HUDEP-2 (cell line): ENCODE measurements around the gene FCN2.
A peak's percentile ranks its signal among the peaks of the same experiment; 100 is the strongest.

ENCODE experiments used
- DNase-seq, 76 experiments: peaks; one replicate each; lab custom pipeline; 2025; ENCODE audit not compliant: unreplicated experiment in 76 of 76; lab: John Stamatoyannopoulos, UW

Gene FCN2

GRCh38 chr9:134886413-134886913 is 5.9 kb downstream of the FCN2 start:
- DNase-seq, result no peak

DNA sequence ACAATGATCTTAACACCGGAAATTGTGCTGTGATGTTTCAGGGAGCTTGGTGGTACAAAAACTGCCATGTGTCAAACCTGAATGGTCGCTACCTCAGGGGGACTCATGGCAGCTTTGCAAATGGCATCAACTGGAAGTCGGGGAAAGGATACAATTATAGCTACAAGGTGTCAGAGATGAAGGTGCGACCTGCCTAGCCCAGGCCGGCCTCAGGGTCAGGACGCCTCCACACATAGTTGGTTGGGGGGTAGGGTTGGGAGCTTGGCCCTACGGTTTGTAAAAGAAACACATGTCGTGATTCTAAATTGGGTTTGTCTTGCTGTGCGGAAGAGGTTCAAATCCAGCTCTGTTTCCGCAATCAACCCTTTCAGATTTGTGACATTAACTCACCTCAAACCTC is 6.6 kb downstream of the FCN2 start:
- no peak for DNase-seq

- DNase-seq, result no peak
Observed at GRCh38 chr9:134887686-134888602, 7.3 kb downstream of the FCN2 start.

- no peak for DNase-seq
Observed at GRCh38 chr9:134888603-134889190, 8.1 kb downstream of the FCN2 start.

GRCh38 chr9:134889386-134890154 is 9.0 kb downstream of the FCN2 start:
- DNase-seq, result peak in 1 of 76 experiments; percentile 5

DNA sequence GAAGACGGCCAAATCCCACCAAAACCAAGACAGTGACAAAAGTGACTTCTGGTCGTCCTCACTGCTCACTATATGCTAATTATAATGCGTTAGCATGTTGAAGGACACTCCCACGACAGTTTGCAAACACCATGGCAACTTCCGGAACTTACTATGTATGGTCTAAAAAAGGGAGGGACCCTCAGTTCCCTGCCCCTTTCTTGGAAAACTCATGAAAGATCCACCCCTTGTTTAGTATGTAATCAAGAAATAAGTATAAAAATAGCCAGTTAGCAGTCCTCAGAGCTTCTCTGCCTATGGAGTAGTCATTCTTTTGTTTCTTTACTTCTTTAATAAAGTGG is 9.5 kb downstream of the FCN2 start:
- no peak for DNase-seq

- DNase-seq, result no peak
Observed at GRCh38 chr9:134891053-134891452, 10.4 kb downstream of the FCN2 start.

GRCh38 chr9:134891713-134892112 is 11.1 kb downstream of the FCN2 start:
- DNase-seq, result no peak

DNA sequence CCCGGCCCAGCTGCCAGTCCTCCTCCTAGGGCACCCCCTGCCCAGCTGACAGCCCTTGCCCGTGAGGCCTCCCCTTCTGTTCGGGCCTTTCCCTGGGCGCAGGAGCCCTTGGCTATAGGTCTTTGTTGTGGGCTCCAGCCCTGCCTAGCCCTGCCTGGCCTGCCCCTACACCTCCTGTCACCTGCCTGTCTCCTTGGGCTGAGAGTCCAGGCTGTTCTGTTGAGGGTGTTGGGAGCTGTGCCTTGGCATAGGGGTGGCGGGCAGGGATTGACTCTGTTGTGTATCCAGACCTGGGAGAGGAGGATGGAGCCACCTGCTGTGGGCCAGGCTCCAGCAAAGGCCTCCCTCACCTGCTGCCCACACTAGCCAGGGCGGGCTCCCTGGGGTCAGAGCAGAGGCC is 11.6 kb downstream of the FCN2 start:
- no peak for DNase-seq

DNA sequence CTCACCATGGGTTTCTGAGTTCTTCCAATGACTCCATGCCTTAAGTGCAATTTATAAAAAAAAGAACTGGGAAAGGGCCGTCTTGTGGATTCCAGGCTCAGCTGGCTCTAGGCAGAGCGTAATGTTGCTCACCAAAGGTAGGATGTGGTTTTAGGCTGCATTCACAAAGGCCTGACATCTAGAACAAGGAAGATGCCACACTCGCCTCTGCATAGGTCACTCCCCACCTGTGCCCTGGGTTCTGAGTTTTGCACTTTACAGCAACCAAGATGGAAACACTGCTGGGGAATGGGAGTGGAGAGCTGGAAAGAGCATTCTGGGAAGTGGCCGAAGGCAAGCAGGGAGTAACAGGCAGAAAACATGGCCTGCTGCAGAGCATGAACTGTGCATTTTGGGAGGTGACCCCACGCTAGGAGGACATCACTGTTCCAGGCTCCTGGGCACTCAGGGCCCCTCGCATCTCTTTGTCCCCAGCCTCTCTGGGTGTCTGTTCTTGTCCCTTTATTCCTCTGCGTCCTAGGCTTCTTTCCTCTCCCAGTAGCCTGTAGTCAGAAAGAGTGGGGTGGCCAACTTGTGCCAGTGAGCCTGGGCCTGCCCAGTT is 12.3 kb downstream of the FCN2 start:
- DNase-seq, result no peak

- no peak for DNase-seq
Observed at GRCh38 chr9:134894136-134894860, 13.7 kb downstream of the FCN2 start.

DNA sequence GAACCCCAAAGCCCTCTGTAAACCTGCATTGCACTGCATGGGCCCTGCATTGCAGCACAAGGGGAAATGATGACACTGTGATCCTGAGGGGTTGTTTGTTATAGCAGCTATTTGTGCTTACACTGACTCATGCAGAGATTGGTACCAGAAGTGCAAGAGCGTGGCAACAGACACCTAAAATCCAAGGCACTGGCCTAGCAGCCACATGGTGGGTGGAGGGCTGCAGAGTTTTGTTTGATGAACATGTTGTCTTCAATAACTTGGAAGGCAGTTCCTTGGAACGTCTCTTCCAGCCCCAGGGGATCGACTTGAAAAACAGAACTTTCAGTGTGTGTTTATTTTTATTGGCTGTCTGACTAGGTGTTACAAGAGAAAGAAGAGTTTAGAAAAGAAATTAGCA is 14.5 kb downstream of the FCN2 start:
- no peak for DNase-seq

DNA sequence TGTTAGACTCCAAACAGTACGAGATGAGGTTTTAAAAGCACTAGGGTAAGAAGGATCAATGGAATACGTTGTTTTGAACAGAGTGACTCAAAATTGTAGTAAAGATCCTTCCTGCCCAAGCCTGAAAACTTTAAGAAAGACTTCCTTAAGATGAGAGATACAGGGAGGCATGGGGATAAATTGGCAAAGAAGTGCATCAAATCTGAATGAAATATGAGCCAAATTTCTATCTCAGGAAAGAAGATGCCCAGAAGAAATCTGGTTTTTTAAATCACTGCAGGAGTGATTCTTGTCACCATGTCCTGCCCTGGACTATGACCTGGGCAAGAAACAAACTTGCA is 14.9 kb downstream of the FCN2 start:
- DNase-seq, result no peak

DNA sequence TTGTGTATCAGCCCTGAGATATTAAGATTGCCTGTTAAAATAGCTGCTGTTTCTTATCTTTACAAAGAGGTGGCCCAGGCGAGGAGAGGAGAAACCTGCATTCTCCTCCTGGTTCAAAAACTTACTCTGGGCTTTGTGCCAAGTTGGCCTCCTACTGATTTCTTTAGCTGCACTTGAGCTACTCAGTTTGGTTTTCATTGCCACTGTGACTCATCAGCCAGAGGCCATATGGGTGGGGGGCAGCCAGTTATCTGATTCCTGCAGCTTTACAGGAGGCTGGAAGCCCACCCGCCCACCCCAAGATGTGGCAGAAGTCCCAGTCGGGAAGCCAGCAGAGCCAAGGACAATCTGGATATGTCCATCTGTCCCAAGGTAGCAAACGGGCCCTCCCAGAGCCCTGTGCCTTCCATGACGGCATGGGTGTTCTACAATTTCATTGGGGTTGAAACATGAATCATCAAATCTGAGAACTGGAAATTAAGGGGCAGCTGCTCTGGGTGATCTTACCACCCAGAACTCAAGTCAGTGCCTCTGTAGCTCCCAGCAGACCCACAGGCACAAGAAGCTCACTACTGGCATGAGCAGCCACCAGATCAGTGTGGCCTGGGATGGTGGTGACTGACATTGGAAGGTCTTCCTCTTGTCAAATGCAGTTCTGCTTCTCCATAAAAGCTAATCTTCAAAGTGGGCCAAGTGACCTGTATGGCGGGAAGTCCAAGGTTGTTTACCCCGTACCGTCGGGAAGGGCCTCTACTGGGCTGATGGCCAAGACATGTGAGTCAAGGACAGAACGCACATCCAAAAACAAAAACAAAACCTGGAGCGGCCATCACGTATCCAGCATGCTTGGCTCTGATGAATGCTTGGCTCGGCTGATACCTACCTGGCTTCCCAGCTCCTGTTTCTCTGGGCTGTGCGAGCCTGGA is 15.6 kb downstream of the FCN2 start:
- peak in 4 of 76 experiments; percentile 6 to 23 (median 12) for DNase-seq

DNA sequence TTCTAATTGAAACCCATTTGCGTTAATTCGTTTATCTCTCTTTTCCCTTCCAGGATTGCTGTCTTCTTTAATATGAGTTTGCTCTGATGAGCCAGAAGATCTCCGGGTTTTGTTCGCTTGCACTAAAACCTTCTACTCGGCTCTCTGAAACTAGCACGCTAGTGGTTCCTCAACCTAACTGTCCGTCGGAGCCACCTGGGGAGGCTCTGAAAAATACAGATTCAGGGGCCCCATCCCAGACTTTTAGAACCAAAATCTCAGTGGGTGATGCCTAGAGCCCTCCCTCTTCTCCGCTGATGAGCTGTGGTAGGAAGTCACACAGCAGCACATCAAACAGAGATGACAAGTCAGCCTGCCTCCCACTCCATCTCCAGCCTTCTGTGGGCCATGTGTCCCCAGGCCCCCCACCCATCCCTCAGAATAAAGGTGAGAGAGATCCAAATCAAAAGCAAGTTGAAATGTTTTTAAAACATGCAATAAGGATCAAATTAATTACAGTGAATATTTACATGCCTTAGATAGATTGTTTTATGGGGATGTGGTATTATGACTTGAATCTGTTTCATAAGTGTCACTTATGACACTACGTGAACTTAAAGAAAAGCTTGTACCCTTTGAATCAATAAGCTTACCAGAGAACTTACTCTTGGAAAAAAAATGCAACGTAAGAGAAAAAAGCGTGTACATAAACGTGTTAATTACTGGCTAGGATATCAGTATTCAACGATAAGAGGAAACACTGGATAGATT is 16.4 kb downstream of the FCN2 start:
- no peak for DNase-seq

GRCh38 chr9:134897584-134898170 is 17.1 kb downstream of the FCN2 start:
- DNase-seq, result no peak

GRCh38 chr9:134898319-134898718 is 17.7 kb downstream of the FCN2 start:
- DNase-seq, result no peak

- DNase-seq, result no peak
Observed at GRCh38 chr9:134899168-134899567, 18.6 kb downstream of the FCN2 start.
